ENCODE measurements around the gene PHACTR2.
"Not testable (repeated sequence)": the region's sequence is repeated elsewhere in the genome, so short reads cannot be mapped to it uniquely, and the experiment has no call there.

PHACTR2 gene

GRCh38 chr6:143677891-143678791 is at the start of gene PHACTR2:
Gene PHACTR2 (plus strand): TSS chr6:143677965. CDS start chr6:143678164, 199 bp downstream.
- Histone ChIP-seq H3K4me3 (peak within 1 kb of the TSS; percentile 60 to 92 (median 80)), H3K27ac (peak within 1 kb of the TSS; percentile 73 to 96 (median 94))

DNA sequence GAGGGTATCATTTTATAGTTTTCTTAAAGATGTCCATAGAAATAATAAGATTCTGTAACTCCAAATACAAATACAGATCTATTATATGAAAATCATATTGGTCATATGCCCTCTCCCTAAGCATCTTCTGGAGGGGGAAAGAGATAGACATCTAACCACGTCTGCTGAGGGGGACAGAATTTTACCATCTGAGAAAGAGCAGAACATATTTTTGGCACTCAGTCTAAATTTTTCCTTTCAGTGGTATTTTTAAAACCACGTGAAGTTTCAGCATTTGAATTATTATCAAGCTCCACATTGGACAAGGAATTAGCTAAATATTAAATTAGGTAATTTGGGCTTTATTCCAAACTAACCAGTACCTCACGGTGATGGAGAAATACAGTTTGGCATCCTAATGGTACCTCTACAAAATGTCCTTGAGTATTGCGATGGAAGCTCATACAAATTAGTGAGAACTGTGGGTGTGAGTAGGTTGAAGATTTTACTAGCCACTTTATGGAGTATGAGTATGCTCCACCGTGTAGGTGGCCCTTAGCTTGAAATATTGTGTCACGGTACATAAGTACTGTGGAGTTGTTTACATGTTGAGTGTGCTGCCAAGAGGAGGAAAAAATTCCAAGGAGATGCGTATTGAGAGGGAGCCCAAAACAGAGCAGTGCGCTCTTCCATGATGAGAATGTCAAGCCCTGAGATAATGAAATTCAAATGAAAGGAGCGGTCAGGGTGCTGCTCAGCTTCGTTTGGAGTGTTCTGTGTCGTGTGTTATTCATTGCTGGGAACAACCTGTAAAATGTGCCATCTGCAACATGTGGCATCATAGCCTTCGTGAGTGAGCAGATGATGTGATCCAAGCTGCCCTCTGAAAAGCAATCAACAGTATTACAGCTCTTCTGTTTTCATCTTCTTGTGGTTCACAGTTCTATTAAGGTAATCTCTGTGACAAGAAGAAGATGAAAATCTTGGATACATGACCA is 48.4 kb upstream of the PHACTR2 start:
- H3K4me3 ChIP-seq, result no peak overlapping the region
- H3K27ac ChIP-seq, result no peak overlapping the region

DNA sequence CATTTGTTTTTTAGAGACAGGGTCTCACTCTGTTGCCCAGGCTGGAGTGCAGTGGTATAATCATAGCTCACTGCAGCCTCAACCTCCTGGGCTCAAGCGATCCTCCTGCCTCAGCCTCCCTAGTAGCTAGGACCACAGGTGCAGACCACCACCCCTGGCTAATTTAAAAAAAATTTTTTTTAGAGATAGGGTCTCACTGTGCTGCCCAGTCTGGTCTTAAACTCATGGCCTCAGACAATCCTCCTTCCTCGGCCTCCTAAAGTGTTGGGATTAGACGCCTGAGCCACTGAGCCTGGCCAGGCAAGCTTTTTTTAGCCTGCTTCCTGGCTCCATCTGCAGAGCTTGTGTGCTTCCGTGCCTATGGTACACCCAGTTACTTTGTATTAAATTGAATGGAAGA is 46.6 kb upstream of the PHACTR2 start:
- not testable (repeated sequence) for H3K27ac ChIP-seq

DNA sequence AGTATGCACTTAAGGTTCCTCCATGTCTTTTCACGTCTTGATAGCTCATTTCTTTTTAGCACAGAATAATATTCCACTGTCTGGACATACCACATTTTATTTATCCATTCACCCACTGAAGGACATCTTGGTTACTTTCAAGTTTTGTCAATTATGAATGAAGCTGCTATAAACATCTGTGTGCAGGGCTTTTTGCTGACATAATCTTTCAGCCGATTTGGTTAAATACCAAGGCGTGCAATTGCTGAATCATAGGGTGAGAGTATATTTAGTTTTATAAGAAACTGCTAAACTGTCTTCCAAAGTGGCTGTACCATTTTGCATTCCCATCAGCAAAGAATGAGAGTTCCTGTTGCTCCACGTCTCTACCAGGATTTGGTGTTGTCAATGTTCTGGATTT is 44.9 kb upstream of the PHACTR2 start:
- no peak overlapping the region for H3K4me3 ChIP-seq
- no peak overlapping the region for H3K27ac ChIP-seq

More for the DNA sequence above, 46.6 kb upstream of the PHACTR2 start:
- not testable (repeated sequence) for H3K4me3 ChIP-seq

DNA sequence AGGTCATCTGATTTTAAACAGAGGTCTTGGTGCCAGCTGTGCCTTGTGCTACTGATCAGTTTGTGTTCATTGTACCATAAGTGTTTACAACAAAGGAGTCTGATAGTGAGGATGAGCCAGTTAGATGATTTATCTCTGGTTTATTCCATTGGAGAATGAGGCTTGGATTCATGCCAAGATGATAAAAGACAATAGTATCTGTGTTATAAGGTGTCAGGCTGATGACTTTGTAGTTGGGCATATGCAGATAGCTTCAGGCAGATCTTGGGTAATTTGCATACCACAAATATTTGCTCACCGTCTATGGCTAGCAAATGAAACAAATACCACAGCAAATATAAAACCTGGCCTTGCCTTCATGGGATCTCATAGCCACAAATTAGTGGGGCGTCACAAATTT is 43.3 kb upstream of the PHACTR2 start:
- Histone ChIP-seq H3K27ac (no peak overlapping the region), H3K4me3 (no peak overlapping the region)

DNA sequence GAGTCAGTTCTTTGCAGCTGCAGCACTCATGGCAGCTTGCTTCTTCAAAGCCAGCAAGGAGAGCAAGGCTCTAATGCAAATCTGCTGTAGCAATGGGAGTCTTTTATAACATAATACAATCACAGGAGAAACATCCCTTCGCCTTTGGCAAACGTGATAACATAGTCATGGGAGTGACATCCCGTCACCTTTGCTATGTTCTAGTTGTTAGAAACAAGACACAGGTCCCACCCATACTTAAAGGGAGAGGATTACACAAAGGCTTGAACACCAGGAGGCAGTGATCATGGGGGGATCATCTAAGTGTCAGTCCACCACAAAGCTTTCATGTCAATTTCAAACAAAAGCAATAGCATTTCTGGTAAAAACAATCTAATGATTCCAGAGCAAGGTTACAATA is 40.1 kb upstream of the PHACTR2 start:
- H3K4me3 ChIP-seq, result no peak overlapping the region

GRCh38 chr6:143642403-143642802 is 35.4 kb upstream of the PHACTR2 start:
- H3K4me3 ChIP-seq, result no peak overlapping the region
- no peak overlapping the region for H3K27ac ChIP-seq

More for the DNA sequence above, 40.1 kb upstream of the PHACTR2 start:
- no peak overlapping the region for H3K27ac ChIP-seq

DNA sequence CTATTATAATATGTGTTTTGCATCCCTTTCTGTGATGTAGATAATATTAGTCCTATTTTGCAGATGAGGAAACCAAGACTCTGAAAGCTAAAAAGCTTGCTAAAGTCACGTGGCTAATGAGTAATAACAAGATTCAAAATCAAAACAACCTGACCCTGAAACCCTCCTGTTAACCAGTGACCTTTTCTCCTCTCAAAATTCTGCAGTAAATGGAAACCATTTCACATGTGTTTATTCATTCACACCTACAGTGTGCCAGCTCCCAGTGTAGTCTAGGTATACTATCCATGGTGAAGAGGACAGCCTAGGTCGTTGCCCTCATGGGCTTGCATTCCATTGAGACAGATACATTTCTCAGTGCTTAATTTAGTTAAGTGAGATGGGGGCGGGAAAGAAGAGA is 30.6 kb upstream of the PHACTR2 start:
- no peak overlapping the region for H3K27ac ChIP-seq
- H3K4me3 ChIP-seq, result no peak overlapping the region

DNA sequence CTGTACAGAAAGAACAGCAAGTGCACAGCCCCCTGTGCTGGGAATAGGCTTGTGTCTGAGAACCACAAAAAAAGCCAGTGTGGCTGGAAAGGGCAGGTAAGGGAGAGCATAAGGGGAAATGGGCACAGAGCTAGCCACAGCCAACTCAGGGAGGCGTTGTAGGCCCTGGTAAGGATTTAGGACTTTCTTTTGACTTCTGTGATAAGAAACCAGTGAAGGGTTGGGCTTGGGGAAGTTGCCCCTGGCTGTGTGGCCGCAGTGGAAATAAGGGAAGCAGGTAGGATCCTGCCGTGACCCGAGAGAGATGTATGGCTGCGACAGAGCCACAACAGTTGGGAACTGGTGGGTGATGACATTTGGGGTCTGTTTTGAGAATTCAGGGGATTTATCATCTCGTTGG is 30.0 kb upstream of the PHACTR2 start:
- H3K27ac ChIP-seq, result no peak overlapping the region

DNA sequence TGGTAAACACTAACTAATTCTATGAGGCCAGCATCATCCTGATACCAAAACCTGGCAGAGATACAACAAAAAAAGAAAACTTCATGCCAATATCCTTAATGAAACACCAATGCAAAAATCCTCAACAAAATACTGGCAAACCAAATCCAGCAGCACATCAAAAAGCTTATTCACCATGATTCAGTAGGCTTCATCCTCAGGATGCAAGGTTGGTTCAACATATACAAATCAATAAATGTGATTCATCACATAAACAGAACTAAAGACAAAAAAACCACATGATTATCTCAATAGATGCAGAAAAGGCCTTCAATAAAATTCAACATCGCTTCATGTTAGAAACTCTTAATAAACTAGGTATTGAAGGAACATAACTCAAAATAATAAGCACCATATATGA is 28.4 kb upstream of the PHACTR2 start:
- H3K4me3 ChIP-seq, H3K27ac ChIP-seq: not testable (repeated sequence)

More for the DNA sequence above, 30.0 kb upstream of the PHACTR2 start:
- no peak overlapping the region for H3K4me3 ChIP-seq

GRCh38 chr6:143651328-143651727 is 26.4 kb upstream of the PHACTR2 start:
- not testable (repeated sequence) for H3K4me3 ChIP-seq, H3K27ac ChIP-seq

DNA sequence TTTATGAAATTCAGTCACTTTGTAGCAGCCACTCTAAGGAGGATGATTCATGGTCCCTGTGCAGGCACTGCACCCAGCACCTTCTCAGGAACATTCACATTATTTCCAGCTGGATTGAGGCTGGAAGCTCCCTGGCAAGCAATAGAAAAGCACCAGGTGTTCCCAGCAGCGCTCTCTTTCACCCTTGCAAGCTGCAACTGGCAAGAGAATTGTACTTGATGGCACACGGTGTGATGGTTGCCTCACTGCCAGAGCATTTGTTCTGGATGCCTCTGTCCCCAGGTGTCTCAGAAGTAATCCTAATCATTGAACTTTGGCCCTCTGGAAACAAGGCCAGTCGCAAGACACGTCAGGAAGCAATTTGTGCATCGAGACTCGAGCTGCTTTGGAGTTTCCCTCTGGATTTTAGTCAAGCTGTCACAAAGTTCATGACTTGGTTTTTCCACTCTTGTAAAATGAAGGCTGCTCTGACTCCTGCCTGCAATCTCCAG is 24.9 kb upstream of the PHACTR2 start:
- peak overlapping the region in 1 of 21 experiments; percentile 31 for H3K27ac ChIP-seq
- no peak overlapping the region for H3K4me3 ChIP-seq

- Histone ChIP-seq H3K4me3 (no peak overlapping the region), H3K27ac (no peak overlapping the region)
Observed at GRCh38 chr6:143655541-143655940, 22.2 kb upstream of the PHACTR2 start.

DNA sequence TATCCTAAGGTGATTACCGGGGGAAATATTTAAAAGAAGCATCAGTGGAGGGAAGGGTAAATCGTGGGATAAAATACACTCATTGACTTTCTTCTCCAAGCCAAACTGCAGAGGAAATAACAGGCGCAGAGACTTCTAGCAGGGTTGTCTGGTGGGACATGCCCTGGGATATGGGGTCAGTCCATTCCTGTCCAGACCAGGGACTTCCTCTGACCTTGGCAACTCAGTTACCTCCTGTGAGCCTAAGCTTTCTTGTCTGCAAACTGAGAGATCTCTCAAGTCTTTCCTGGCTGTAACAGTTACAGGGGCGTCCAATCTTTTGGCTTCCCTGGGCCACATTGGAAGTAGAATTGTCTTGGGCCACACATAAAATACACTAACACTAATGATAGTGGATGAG is 21.7 kb upstream of the PHACTR2 start:
- H3K4me3 ChIP-seq, result no peak overlapping the region
- no peak overlapping the region for H3K27ac ChIP-seq

DNA sequence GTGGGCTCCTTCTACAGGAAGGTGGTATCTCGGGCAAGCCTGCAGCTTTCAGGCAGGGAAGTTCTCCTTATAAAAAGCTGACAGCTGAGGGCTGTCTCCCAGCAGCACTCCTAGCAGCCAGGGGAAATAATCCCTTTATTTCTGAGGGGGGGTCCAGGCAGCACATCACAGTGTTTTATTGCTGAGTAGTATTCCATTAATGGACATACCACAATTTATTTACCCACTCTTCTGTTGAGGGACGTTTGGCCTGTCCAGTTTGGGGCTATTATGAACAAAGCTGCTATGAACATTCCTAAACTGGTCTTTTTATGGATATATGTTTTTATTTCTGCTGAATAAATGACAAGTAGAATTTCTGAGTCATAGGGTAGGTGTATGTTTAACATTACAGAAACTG is 20.0 kb upstream of the PHACTR2 start:
- H3K27ac ChIP-seq, result no peak overlapping the region
- H3K4me3 ChIP-seq, result no peak overlapping the region

DNA sequence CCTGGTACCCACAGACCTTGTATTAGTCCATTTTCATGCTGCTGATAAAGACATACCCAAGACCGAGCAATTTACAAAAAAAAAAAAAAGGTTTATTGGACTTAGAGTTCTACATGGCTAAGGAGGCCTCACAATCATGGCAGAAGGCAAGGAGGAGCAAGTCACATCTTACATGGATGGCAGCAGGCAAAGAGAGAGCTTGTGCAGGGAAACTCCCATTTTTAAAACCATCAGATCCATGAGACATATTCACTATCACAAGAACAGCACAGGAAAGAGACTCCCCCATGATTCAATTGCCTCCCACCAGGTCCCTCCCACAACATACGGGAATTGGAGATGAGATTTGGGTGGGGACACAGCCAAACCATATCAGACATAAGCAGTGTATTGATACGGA is 17.6 kb upstream of the PHACTR2 start:
- not testable (repeated sequence) for H3K4me3 ChIP-seq

GRCh38 chr6:143664171-143664570 is 13.6 kb upstream of the PHACTR2 start:
- H3K27ac ChIP-seq, result no peak overlapping the region
- no peak overlapping the region for H3K4me3 ChIP-seq

More for the DNA sequence above, 17.6 kb upstream of the PHACTR2 start:
- H3K27ac ChIP-seq, result not testable (repeated sequence)

- H3K4me3 ChIP-seq, H3K27ac ChIP-seq: not testable (repeated sequence)
Observed at GRCh38 chr6:143666007-143666406, 11.8 kb upstream of the PHACTR2 start.

DNA sequence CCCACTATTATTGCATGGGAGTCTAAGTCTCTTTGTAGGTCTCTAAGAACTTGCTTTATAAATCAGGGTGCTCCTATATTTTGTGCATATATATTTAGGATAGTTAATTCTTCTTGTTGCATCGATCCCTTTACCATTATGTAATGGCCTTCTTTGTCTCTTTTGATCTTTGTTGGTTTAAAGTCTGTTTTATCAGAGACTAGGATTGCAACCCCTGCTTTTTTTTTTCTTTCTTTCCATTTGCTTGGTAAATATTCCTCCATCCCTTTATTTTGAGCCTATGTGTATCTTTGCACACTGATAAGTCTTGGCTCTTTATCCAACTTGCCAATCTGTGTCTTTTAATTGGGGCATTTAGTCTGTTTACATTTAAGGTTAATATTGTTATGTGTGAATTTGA is 8.3 kb upstream of the PHACTR2 start:
- H3K27ac ChIP-seq, H3K4me3 ChIP-seq: not testable (repeated sequence)

DNA sequence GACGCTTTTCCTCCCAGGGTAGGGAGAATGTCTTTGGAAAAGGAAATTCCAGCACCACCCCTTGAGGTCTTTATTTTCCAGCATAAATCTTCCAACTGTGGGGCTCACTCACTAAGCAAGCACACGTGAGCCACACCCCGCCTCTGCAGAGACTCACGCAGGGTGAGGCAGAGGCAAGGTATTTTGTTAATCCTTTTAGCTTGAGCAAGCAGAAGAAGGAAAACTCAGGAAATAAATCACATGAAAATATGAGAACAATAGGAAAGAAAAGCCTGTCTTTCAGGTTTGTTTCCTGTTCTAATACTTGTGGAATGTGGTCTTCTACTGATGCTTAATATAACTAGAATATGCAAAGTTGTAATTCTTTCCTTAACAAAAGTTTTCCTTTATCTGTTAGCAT is 4.1 kb upstream of the PHACTR2 start:
- H3K27ac ChIP-seq, result peak overlapping the region in 5 of 21 experiments; percentile 5 to 69 (median 56)
- no peak overlapping the region for H3K4me3 ChIP-seq

Measured in skin epidermis (tissue), 12 donors.